ENCODE results near the gene PPA1.

DNA sequence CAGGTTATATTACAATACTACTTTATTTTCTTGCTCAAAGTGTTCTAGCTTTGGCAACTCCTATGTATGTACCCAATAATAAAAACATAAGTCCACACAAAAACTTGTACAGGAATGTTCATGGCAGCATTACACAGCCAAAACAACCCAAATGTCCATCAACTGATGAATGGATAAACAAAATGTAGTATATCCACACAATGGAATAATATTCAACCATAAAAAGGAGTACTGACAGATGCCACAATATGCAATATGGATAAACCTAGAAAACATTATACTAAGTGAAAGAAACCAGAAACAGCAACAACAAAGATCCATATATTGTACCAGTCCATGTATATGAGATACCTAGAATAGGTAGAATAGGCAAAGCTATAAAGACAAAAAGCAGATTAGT is 21.0 kb downstream of the PPA1 start:
- no peak for TF ChIP-seq POLR2A (IDR thresholded peaks at IDR 0.05)
- no peak for TF ChIP-seq CTCF (IDR thresholded peaks at IDR 0.05)

All from stomach (tissue), 4 donors.